Activated CD4-positive, alpha-beta T cell treated with anti-CD3 and anti-CD28 coated beads for 24 hours (primary cell): ENCODE data around the gene KANK4.
"Not testable (repeated sequence)": the region's sequence is repeated elsewhere in the genome, so short reads cannot be mapped to it uniquely, and the experiment has no call there.

ENCODE experiments used
- DNase-seq, 2 donors: peaks; one replicate each; pipeline ENCODE4 v3.0.0-alpha.2; 2020; ENCODE audit warnings: low read depth in 2 of 2

KANK4 gene

GRCh38 chr1:62237950-62238374 is 81.3 kb downstream of the KANK4 start:
- no peak for DNase-seq

GRCh38 chr1:62237361-62237760 is 81.9 kb downstream of the KANK4 start:
- no peak for DNase-seq

GRCh38 chr1:62235576-62235975 is 83.7 kb downstream of the KANK4 start:
- no peak for DNase-seq

GRCh38 chr1:62234688-62235087 is 84.5 kb downstream of the KANK4 start:
- no peak for DNase-seq

- DNase-seq = no peak
Observed at GRCh38 chr1:62233926-62234450, 85.2 kb downstream of the KANK4 start.

GRCh38 chr1:62232871-62233278 is 86.4 kb downstream of the KANK4 start:
- DNase-seq = no peak

- no peak for DNase-seq
Observed at GRCh38 chr1:62230718-62231117, 88.5 kb downstream of the KANK4 start.

- DNase-seq = no peak
Observed at GRCh38 chr1:62229932-62230331, 89.3 kb downstream of the KANK4 start.

- DNase-seq = no peak
Observed at GRCh38 chr1:62229468-62229867, 89.8 kb downstream of the KANK4 start.

GRCh38 chr1:62228883-62229187 is 90.4 kb downstream of the KANK4 start:
- no peak for DNase-seq

GRCh38 chr1:62228136-62228882 is 90.9 kb downstream of the KANK4 start:
- DNase-seq = no peak

- no peak for DNase-seq
Observed at GRCh38 chr1:62227496-62227895, 91.7 kb downstream of the KANK4 start.

- DNase-seq = no peak
Observed at GRCh38 chr1:62224182-62224581, 95.1 kb downstream of the KANK4 start.

GRCh38 chr1:62222321-62222720 is 96.9 kb downstream of the KANK4 start:
- no peak for DNase-seq

- DNase-seq = no peak
Observed at GRCh38 chr1:62221171-62221570, 98.1 kb downstream of the KANK4 start.

- DNase-seq = not testable (repeated sequence)
Observed at GRCh38 chr1:62220456-62220855, 98.8 kb downstream of the KANK4 start.

GRCh38 chr1:62218604-62219003 is 100.6 kb downstream of the KANK4 start:
- no peak for DNase-seq

GRCh38 chr1:62213075-62213914 is 105.9 kb downstream of the KANK4 start:
- no peak for DNase-seq

- DNase-seq = no peak
Observed at GRCh38 chr1:62212411-62212810, 106.8 kb downstream of the KANK4 start.

GRCh38 chr1:62210960-62211359 is 108.3 kb downstream of the KANK4 start:
- no peak for DNase-seq

- DNase-seq = no peak
Observed at GRCh38 chr1:62209931-62210595, 109.2 kb downstream of the KANK4 start.

GRCh38 chr1:62208970-62209369 is 110.3 kb downstream of the KANK4 start:
- DNase-seq = no peak
